Caco-2 (cell line): ENCODE data around the gene PDE4D. TPM values are rescaled to one million over a fixed set of nuclear protein-coding genes. Genes with fewer than 3 reads are reported as not detected.

Source experiments
- BruUV-seq: library from RNA; stranded (reverse); fragments of 400-500 nt; replicated peaks from 2 replicates; lab custom pipeline; 2021; lab: Mats Ljungman, UMichigan
- CTCF ChIA-PET: fragments of 300-600 bp; sonication (Branson Sonifier 250); formaldehyde crosslinking; loops from one replicate; lab custom pipeline; 2022; ENCODE audit warnings: antibody characterized with exemption; lab: Charles Lee
- POLR2A ChIA-PET: fragments of 300-600 bp; sonication (Branson Sonifier 250); formaldehyde crosslinking; loops from one replicate; lab custom pipeline; 2022; ENCODE audit warnings: antibody characterized with exemption; lab: Charles Lee
- DNase-seq, 2 experiments: peaks; one replicate each; pipeline versions ENCODE4 v3.0.0 to v3.0.0-alpha.2; 2020 to 2022
- H3K27me3 ChIP-seq: replicated peaks from 2 replicates; pipeline ENCODE4 v1.6.0; 2011; ENCODE audit warnings: low read length; ENCODE audit not compliant: control insufficient read depth, insufficient read depth
- H3K36me3 ChIP-seq: 2 replicates; pipeline ENCODE4 v1.5.1; 2011; ENCODE audit warnings: low read length; ENCODE audit not compliant: control insufficient read depth, insufficient read depth
- H3K4me1 ChIP-seq: fragments of 250-450 bp; sonication (Bioruptor Pico); 2 replicates; pipeline ENCODE4 v1.5.1; 2020; ENCODE audit warnings: mild to moderate bottlenecking
- H3K4me3 ChIP-seq: 2 replicates; pipeline ENCODE4 v1.5.1; 2011; ENCODE audit warnings: low read depth, mild to moderate bottlenecking, control low read depth, low read length
- H3K9me3 ChIP-seq: fragments of 250-450 bp; sonication (Bioruptor Pico); 2 replicates; pipeline ENCODE4 v1.5.1; 2020; ENCODE audit warnings: mild to moderate bottlenecking, moderate library complexity
- H3K27ac Mint-ChIP-seq: one replicate; pipeline ENCODE4 v1.8.0; 2022; ENCODE audit warnings: mixed read lengths; ENCODE audit not compliant: unreplicated experiment
- H3K27me3 Mint-ChIP-seq: one replicate; pipeline ENCODE4 v1.8.0; 2022; ENCODE audit warnings: mixed read lengths; ENCODE audit not compliant: insufficient read depth, unreplicated experiment
- H3K36me3 Mint-ChIP-seq: one replicate; pipeline ENCODE4 v1.8.0; 2022; ENCODE audit warnings: mild to moderate bottlenecking, mixed read lengths; ENCODE audit not compliant: insufficient read depth, unreplicated experiment
- H3K4me1 Mint-ChIP-seq: one replicate; pipeline ENCODE4 v1.8.0; 2022; ENCODE audit warnings: low read depth, mixed read lengths; ENCODE audit not compliant: unreplicated experiment
- H3K4me3 Mint-ChIP-seq: one replicate; pipeline ENCODE4 v1.8.0; 2022; ENCODE audit warnings: mild to moderate bottlenecking, moderate library complexity, mixed read lengths; ENCODE audit not compliant: unreplicated experiment
- H3K9me3 Mint-ChIP-seq: one replicate; pipeline ENCODE4 v1.8.0; 2022; ENCODE audit warnings: mixed read lengths; ENCODE audit not compliant: unreplicated experiment
- intact Hi-C: fragments of 100-400 bp; cut with micrococcal nuclease; formaldehyde crosslinking; loops from one replicate; pipeline ENCODE4 v1.10.0; 2022; ENCODE audit not compliant: unreplicated experiment
- total RNA-seq: library from RNA; stranded (reverse); gene quantifications from 2 replicates; pipeline ENCODE4 v1.2.3, GENCODE V29; 2022
- TF ChIP-seq, protein P1 (sequence below), 2 experiments: fragments of 200-600 bp in 1 of 2; IDR thresholded peaks; 1 replicate in 1 of 2; 2 replicates in 1 of 2; pipeline versions ENCODE4 v1.5.1 to v1.8.0; 2011 to 2022; ENCODE audit warnings: antibody characterized with exemption in 1 of 2, control low read depth in 1 of 2, inconsistent platforms in 1 of 2, low read depth in 1 of 2, low read length in 1 of 2, mild to moderate bottlenecking in 1 of 2, moderate library complexity in 1 of 2; ENCODE audit not compliant: insufficient read depth in 1 of 2, severe bottlenecking in 1 of 2, unreplicated experiment in 1 of 2

PDE4D gene
- total RNA-seq, 1 experiment from 2014 or later = 89.8 TPM

DNA sequence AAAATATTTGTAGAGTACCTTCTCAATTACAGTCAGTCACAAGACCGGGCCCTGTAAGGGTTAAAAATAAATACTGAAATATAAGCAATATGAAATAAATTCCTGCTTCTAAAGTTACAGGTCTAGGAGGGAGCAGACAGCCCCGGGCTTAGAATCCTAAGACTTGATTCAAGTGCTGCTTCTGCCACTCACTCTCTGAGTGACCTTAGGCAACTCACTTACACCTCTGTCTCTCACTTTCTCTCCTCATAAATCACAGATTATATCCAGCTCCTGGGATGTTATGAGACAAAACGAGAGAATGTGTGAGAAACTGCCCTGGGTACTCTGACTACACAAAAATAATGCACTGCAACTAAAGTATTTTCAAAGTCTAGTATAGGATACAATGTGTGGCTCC, 101.9 kb downstream of the PDE4D start:
- Mint-ChIP-seq H3K9me3 (no peaks in the 10 kb centered on the region), H3K27ac (no peak overlapping the region), H3K36me3 (no peaks in the 10 kb centered on the region), H3K27me3 (peaks cover 23% of the 10 kb centered on the region), H3K4me1 (no peaks in the 10 kb centered on the region), H3K4me3 (no peak overlapping the region)
- Histone ChIP-seq H3K4me1 (no peaks in the 10 kb centered on the region), H3K4me3 (no peak overlapping the region), H3K27me3 (no peaks in the 10 kb centered on the region; the same call in 1 of the 2 replicates), H3K36me3 (no peaks in the 10 kb centered on the region), H3K9me3 (no peaks in the 10 kb centered on the region)
- POLR2A ChIA-PET = no interaction called here
- DNase-seq = no peak
- intact Hi-C loops = loop anchor here (10.0 kb wide), 1 partner anchor 607 kb away; no protein-coding TSS in a partner anchor
- BruUV-seq = no TSS peak
- CTCF ChIA-PET = no interaction called here
- TF ChIP-seq, protein P1, sequence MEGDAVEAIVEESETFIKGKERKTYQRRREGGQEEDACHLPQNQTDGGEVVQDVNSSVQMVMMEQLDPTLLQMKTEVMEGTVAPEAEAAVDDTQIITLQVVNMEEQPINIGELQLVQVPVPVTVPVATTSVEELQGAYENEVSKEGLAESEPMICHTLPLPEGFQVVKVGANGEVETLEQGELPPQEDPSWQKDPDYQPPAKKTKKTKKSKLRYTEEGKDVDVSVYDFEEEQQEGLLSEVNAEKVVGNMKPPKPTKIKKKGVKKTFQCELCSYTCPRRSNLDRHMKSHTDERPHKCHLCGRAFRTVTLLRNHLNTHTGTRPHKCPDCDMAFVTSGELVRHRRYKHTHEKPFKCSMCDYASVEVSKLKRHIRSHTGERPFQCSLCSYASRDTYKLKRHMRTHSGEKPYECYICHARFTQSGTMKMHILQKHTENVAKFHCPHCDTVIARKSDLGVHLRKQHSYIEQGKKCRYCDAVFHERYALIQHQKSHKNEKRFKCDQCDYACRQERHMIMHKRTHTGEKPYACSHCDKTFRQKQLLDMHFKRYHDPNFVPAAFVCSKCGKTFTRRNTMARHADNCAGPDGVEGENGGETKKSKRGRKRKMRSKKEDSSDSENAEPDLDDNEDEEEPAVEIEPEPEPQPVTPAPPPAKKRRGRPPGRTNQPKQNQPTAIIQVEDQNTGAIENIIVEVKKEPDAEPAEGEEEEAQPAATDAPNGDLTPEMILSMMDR (IDR thresholded peaks at IDR 0.05; ENCODE audit: insufficient read depth in 1 of 2, low read depth in 1 of 2, low read length in 1 of 2, severe bottlenecking in 1 of 2, unreplicated experiment in 1 of 2) = no peak

DNA sequence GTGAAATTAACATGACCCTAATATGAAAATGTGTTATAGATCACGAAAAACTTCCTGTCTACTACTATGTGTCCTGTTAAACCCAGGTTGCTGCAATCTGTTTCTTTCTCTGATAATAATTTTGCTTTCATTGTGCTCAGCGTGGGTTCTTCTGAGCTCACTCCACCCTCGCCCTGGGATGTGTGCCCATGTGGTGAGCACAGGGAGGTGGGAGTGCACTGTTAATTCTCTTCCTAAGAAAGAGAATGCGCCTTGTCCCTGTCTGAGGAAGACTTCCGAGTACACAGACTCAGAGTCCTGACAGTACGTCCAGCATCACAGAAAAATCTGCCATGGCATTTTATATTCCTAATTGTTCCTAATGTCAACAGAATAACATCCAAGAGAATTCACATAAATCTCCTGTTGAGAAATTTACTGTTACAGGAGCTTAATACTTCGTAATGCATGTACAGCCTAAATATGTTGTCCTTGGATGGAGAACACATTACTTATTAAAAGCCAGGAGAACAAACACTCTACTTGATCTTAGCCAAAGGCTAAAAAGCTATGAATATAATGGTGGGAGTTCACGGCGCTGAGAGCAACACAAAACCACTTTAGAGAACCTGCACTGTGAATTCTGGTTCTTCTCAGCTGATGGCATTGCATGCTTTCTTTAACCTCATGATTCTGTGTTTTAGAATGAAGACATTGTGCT, 102.6 kb downstream of the PDE4D start:
- Mint-ChIP-seq H3K36me3 (no peaks in the 10 kb centered on the region), H3K4me1 (no peaks in the 10 kb centered on the region), H3K27ac (no peak overlapping the region), H3K4me3 (no peak overlapping the region), H3K27me3 (peaks cover 27% of the 10 kb centered on the region), H3K9me3 (no peaks in the 10 kb centered on the region)
- POLR2A ChIA-PET = no interaction called here
- TF ChIP-seq, protein P1 (IDR thresholded peaks at IDR 0.05; ENCODE audit: insufficient read depth in 1 of 2, low read depth in 1 of 2, low read length in 1 of 2, severe bottlenecking in 1 of 2, unreplicated experiment in 1 of 2) = no peak
- BruUV-seq = no TSS peak
- H3K4me3 ChIP-seq = no peak overlapping the region
- H3K27me3 ChIP-seq = no peaks in the 10 kb centered on the region; the same call in 1 of the 2 replicates
- CTCF ChIA-PET = no interaction called here
- H3K9me3 ChIP-seq = no peaks in the 10 kb centered on the region
- no peaks in the 10 kb centered on the region for H3K36me3 ChIP-seq
- DNase-seq = no peak
- no peaks in the 10 kb centered on the region for H3K4me1 ChIP-seq
- intact Hi-C loops = loop anchor here (10.0 kb wide), 1 partner anchor 606 kb away; no protein-coding TSS in a partner anchor

DNA sequence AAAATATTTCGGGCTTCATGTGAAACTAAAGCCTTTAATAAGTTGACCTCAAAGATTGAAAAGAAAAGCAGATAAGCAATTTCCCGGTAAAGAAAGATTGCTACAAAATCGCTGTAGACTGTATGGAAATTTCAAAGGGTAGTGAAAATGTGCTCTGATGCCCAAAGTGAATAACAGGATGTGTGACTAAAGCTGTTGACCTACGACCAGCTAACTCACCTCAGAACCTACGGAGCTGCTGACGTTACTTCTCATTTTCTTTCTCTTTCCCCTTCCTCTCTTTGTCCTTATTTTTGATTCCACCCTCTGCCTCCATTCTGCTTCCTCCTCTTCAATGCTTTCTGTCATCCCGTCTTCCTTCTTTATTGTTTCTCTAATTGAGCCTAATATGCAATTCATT, 103.2 kb downstream of the PDE4D start:
- no peaks in the 10 kb centered on the region; the same call in 1 of the 2 replicates for H3K27me3 ChIP-seq
- no TSS peak for BruUV-seq
- DNase-seq = no peak
- H3K4me3 Mint-ChIP-seq = no peak overlapping the region
- intact Hi-C loops = loop anchor here (10.0 kb wide), 1 partner anchor 606 kb away; no protein-coding TSS in a partner anchor
- no peaks in the 10 kb centered on the region for H3K4me1 Mint-ChIP-seq
- H3K27ac Mint-ChIP-seq = no peak overlapping the region
- no peaks in the 10 kb centered on the region for H3K36me3 ChIP-seq
- H3K36me3 Mint-ChIP-seq = no peaks in the 10 kb centered on the region
- TF ChIP-seq, protein P1 (IDR thresholded peaks at IDR 0.05; ENCODE audit: insufficient read depth in 1 of 2, low read depth in 1 of 2, low read length in 1 of 2, severe bottlenecking in 1 of 2, unreplicated experiment in 1 of 2) = no peak
- peaks cover 23% of the 10 kb centered on the region for H3K27me3 Mint-ChIP-seq
- no peaks in the 10 kb centered on the region for H3K9me3 ChIP-seq
- ChIA-PET POLR2A (no interaction called here), CTCF (no interaction called here)
- no peak overlapping the region for H3K4me3 ChIP-seq
- H3K4me1 ChIP-seq = no peaks in the 10 kb centered on the region
- H3K9me3 Mint-ChIP-seq = no peaks in the 10 kb centered on the region
